GM21526 (cell line): ENCODE data around the gene SDHA.
"Not testable (repeated sequence)": the region's sequence is repeated elsewhere in the genome, so short reads cannot be mapped to it uniquely, and the experiment has no call there.

Source experiments
- ATAC-seq: cut with Tn5 transposase; IDR thresholded peaks from one replicate; pipeline ENCODE4 v1.9.1; 2021; ENCODE audit warnings: moderate library complexity; ENCODE audit not compliant: unreplicated experiment, low FRiP score

SDHA gene

DNA sequence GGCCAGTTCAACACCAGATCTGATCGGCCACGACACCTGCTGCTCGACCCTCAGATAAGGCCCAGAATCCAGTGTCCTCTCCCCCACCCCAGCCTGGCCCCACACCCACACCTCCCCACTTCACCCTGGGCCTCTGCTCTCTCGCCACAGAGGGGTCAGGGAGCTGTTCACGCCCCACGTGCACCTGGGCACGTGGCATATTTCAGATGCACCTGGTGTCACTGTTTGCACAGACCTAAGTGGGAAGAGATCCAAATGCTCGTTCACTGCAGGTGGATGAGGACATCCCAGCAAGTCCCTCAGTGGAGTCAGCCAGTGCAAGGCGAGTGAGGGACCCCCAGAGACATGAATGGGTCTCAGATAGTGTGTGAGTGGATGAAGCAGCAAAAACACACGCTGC lies 78.1 kb downstream of the SDHA start:
- ATAC-seq: not testable (repeated sequence)

GRCh38 chr5:296954-297353 lies 78.8 kb downstream of the SDHA start:
- not testable (repeated sequence) for ATAC-seq

DNA sequence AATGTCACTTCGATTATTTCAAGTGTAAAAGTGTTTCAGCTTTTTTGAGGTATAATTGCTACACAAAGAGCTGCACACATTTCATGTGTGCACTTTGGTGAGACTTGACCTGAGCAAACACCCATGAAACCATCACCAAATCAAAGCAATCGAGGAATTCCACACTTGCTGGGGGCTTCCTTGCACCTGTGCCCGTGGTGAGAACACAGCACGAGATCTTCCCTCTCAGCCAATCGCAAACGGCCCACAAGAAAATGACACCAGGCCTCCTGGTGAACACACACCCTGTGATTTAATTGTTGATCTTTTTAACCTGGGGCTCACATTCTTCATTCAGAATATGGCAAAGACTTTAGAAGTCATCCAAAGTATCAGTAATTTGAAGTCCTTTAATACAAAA lies 79.3 kb downstream of the SDHA start:
- not testable (repeated sequence) for ATAC-seq

DNA sequence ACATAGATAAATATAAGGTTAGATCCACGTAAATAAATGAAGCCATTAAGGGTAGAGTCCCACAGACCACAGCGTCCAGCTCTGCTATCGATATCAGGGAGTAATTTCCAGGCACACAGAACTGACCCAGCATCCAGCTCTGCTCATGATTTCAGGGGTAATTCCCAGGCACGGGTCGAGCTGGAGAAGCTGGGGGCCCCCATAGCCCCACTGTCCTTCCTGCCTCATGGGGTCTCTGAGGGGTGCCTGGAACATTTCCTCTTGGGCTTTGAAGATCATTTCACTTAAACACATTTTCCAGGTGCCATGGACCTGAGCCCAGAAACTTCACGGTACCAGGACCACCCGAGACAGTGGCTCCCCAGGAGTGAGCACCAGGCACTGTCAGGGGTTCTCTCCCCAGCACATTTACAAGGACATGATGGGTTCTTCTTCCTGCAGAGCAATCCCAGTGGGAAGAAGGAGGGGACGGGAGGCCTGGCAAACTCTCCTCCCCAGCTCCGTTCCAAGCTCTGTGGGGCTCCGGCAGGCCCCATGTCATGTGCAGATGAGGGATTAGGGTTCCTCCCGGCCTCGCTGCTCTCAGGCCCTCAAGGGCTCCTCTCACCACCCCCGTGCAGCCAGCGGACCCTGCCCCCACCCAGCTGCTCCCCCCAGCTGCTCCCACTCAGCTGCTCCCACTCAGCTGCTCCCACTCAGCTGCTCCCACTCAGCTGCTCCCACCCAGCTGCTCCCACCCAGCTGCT lies 80.0 kb downstream of the SDHA start:
- not testable (repeated sequence) for ATAC-seq

- no peak for ATAC-seq
Observed at GRCh38 chr5:298737-299125, 80.6 kb downstream of the SDHA start.

DNA sequence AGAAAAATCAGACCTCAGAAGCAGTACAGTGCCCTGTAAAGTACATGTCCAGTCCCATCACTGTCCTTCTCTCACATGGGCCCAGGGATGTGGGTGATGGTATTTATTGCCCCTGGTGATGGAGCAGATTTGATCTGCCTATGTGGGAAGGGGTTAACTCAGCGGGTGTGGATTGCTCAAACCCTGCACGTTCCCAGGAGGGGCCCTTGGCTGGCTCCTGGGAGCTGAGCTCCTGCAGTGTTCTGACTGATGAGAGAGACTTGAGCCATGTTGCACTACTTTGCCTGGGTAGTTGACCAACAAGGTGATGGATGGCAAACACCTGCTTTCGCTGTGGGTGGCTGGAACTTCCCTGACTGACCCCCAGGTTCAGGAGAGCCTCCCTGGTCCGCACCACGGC lies 81.8 kb downstream of the SDHA start:
- ATAC-seq: not testable (repeated sequence)

- not testable (repeated sequence) for ATAC-seq
Observed at GRCh38 chr5:300691-301435, 82.7 kb downstream of the SDHA start.

DNA sequence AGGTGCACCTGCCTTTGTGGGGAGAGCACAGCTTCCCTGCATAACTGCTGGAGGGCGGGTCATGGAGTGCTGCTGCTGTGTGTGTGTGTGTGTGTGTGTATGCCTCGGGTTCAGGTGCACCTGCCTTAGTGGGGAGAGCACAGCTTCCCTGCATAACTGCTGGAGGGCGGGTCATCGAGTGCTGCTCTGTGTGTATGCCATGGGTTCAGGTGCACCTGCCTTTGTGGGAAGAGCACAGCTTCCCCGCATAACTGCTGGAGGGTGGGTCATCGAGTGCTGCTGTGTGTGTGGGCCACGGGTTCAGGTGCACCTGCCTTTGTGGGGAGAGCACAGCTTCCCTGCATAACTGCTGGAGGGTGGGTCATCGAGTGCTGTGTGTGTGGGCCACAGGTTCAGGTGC lies 84.3 kb downstream of the SDHA start:
- not testable (repeated sequence) for ATAC-seq

- no peak for ATAC-seq
Observed at GRCh38 chr5:302966-303365, 84.8 kb downstream of the SDHA start.

- ATAC-seq: not testable (repeated sequence)
Observed at GRCh38 chr5:303741-304140, 85.6 kb downstream of the SDHA start.

- ATAC-seq: no peak
Observed at GRCh38 chr5:305050-305449, 86.9 kb downstream of the SDHA start.

GRCh38 chr5:305459-305858 lies 87.3 kb downstream of the SDHA start:
- ATAC-seq: no peak

DNA sequence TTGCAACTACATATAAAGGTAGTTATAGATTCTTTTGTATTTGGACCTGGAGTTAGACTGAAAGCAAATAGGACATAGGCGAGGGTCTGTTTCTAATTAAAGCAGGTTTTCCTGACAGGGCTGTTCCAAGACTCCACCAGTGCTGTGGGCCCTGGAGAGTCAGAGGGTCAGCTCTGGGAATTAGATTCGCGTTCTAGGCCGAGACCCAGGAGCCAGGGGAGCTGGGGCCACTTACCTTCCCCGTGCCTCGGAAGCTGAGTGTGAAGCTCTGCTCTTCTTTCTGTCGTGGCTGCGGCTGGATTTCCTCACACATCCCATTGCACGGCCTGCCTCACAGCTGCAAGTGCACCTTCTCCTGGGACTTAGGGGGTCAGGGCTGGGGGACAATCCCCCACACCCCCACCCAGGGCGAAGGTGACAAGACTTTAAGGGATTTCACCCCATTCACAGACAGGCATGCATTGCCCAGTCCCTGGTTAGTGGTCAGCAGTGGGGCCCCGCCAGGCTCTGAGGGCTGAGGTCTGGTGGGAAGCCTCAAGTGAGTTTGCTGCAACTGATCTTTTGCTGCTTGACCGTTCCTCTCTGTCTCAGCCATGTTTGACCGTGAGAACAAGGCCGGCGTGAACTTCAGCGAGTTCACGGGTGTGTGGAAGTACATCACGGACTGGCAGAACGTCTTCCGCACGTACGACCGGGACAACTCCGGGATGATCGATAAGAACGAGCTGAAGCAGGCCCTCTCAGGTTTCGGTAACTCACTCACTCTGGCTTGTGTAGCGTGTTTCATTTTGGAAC lies 88.1 kb downstream of the SDHA start:
- ATAC-seq: no peak
